A673 (cell line): Measurements from ENCODE around the gene OBSCN. TPM values are rescaled to one million over a fixed set of nuclear protein-coding genes. Genes with fewer than 3 reads are reported as not detected.

Experiments
- BruUV-seq: library from RNA; stranded (reverse); fragments of 400-500 nt; replicated peaks from 2 replicates; lab custom pipeline; 2021; lab: Mats Ljungman, UMichigan
- CTCF ChIA-PET: fragments of 300-600 bp; sonication (Branson Sonifier 250); formaldehyde crosslinking; loops from one replicate; lab custom pipeline; 2022; ENCODE audit warnings: antibody characterized with exemption; lab: Charles Lee
- POLR2A ChIA-PET: fragments of 300-600 bp; sonication (Branson Sonifier 250); formaldehyde crosslinking; loops from one replicate; lab custom pipeline; 2022; ENCODE audit warnings: antibody characterized with exemption; ENCODE audit not compliant: low non-redundant PET; lab: Charles Lee
- DNase-seq: peaks from one replicate; pipeline ENCODE4 v3.0.0-alpha.2; 2015; ENCODE audit warnings: low spot score
- H3K27ac ChIP-seq: fragments of 200-600 bp; sonication (generic); 2 replicates; pipeline ENCODE4 v1.5.1; 2016; ENCODE audit warnings: mixed run types, low read depth, mild to moderate bottlenecking, mixed read lengths, antibody characterized with exemption, low read length; ENCODE audit not compliant: poor library complexity, severe bottlenecking
- H3K27me3 ChIP-seq: fragments of 200-600 bp; sonication (generic); replicated peaks from 2 replicates; pipeline ENCODE4 v1.6.1; 2017; ENCODE audit warnings: mixed run types, low read depth, mild to moderate bottlenecking, mixed read lengths, antibody characterized with exemption, low read length; ENCODE audit not compliant: insufficient read depth, poor library complexity
- H3K36me3 ChIP-seq: fragments of 200-600 bp; sonication (generic); 2 replicates; pipeline ENCODE4 v1.6.1; 2016; ENCODE audit warnings: mixed run types, mild to moderate bottlenecking, mixed read lengths, antibody characterized with exemption, low read length; ENCODE audit not compliant: insufficient read depth, poor library complexity, severe bottlenecking
- H3K4me1 ChIP-seq: fragments of 200-600 bp; sonication (generic); 2 replicates; pipeline ENCODE4 v1.6.1; 2017; ENCODE audit warnings: mixed run types, mild to moderate bottlenecking, mixed read lengths, antibody characterized with exemption, low read length; ENCODE audit not compliant: insufficient read depth, poor library complexity, severe bottlenecking
- H3K4me3 ChIP-seq: fragments of 200-600 bp; sonication (generic); 2 replicates; pipeline ENCODE4 v1.5.1; 2016; ENCODE audit warnings: low read depth, mixed run types, mild to moderate bottlenecking, mixed read lengths, low read length; ENCODE audit not compliant: poor library complexity, severe bottlenecking
- H3K9me3 ChIP-seq: fragments of 200-600 bp; sonication (generic); 2 replicates; pipeline ENCODE4 v1.6.1; 2016; ENCODE audit warnings: mixed run types, low read depth, mild to moderate bottlenecking, mixed read lengths, antibody characterized with exemption, low read length; ENCODE audit not compliant: poor library complexity, severe bottlenecking
- CTCF ChIP-seq: fragments of 300-800, 200-600 bp; sonication (generic); conservative IDR thresholded peaks from 2 replicates; pipeline ENCODE4 v1.5.1; 2017; ENCODE audit warnings: low read depth, mild to moderate bottlenecking, antibody characterized with exemption, low read length, moderate library complexity, mixed read lengths
- EZH2 ChIP-seq: fragments of 200-600 bp; sonication (generic); IDR thresholded peaks from 2 replicates; pipeline ENCODE4 v1.6.1; 2017; ENCODE audit warnings: borderline replicate concordance, low read depth, mild to moderate bottlenecking, mixed read lengths, antibody characterized with exemption, low read length; ENCODE audit not compliant: poor library complexity, severe bottlenecking
- intact Hi-C: fragments of 100-400 bp; cut with micrococcal nuclease; formaldehyde crosslinking; loops from one replicate; pipeline ENCODE4 v1.10.0; 2022; ENCODE audit not compliant: unreplicated experiment
- total RNA-seq: library from RNA; stranded (reverse); gene quantifications from 2 replicates; pipeline ENCODE4 v1.2.3, GENCODE V29; 2021

OBSCN gene
- total RNA-seq, 1 experiment from 2014 or later: 37.7 TPM

GRCh38 chr1:228276901-228277490 is 69.2 kb downstream of the OBSCN start:
- TF ChIP-seq CTCF: no peak
- no peak for TF ChIP-seq EZH2
- no peaks in the 10 kb centered on the region for H3K27me3 ChIP-seq
- no peak overlapping the region for H3K4me3 ChIP-seq
- no peaks in the 10 kb centered on the region for H3K4me1 ChIP-seq
- no TSS peak for BruUV-seq
- ChIA-PET POLR2A (no interaction called here), CTCF (no interaction called here)
- H3K9me3 ChIP-seq: no peaks in the 10 kb centered on the region
- no peak overlapping the region for H3K27ac ChIP-seq
- peaks cover 6% of the 10 kb centered on the region for H3K36me3 ChIP-seq
- DNase-seq: no peak
- intact Hi-C loops: no loop called here

GRCh38 chr1:228277491-228278431 is 69.9 kb downstream of the OBSCN start:
- H3K27me3 ChIP-seq: no peaks in the 10 kb centered on the region
- DNase-seq: no peak
- H3K36me3 ChIP-seq: peaks cover 6% of the 10 kb centered on the region
- no TSS peak for BruUV-seq
- no peak overlapping the region for H3K27ac ChIP-seq
- POLR2A ChIA-PET: no interaction called here
- H3K4me1 ChIP-seq: no peaks in the 10 kb centered on the region
- intact Hi-C loops: no loop called here
- no peaks in the 10 kb centered on the region for H3K9me3 ChIP-seq
- CTCF ChIA-PET: no interaction called here
- TF ChIP-seq EZH2 (no peak), CTCF (no peak)
- H3K4me3 ChIP-seq: no peak overlapping the region

GRCh38 chr1:228278432-228278941 is 70.6 kb downstream of the OBSCN start:
- Histone ChIP-seq H3K27me3 (no peaks in the 10 kb centered on the region), H3K4me1 (no peaks in the 10 kb centered on the region), H3K4me3 (no peak overlapping the region), H3K27ac (no peak overlapping the region), H3K9me3 (no peaks in the 10 kb centered on the region), H3K36me3 (peaks cover 6% of the 10 kb centered on the region)
- ChIA-PET POLR2A (no interaction called here), CTCF (no interaction called here)
- intact Hi-C loops: no loop called here
- BruUV-seq: no TSS peak
- DNase-seq: no peak
- TF ChIP-seq EZH2: no peak
- no peak for TF ChIP-seq CTCF
